ENCODE measurements around the gene IP6K1.

DNA sequence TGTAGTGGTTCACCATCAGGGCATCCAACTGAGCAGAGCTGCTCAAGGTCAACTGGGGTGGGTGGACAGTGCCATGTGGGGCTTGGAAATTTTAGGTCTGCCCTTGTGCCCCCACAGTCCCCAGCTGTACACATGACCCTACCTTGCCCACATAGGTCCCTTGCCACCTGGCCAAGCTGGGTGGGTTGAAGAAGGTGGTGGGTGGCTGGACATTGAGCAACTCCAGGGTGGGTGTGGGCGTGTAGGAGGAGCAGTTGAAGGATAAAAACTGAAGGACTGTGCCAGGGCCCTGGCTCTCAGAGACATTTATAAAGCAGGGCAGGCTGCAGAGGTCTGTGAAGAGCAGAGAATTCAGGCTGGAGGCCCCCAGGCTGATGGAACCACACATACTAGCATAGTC is 12.8 kb upstream of the IP6K1 start:
- TF ChIP-seq, protein P1, sequence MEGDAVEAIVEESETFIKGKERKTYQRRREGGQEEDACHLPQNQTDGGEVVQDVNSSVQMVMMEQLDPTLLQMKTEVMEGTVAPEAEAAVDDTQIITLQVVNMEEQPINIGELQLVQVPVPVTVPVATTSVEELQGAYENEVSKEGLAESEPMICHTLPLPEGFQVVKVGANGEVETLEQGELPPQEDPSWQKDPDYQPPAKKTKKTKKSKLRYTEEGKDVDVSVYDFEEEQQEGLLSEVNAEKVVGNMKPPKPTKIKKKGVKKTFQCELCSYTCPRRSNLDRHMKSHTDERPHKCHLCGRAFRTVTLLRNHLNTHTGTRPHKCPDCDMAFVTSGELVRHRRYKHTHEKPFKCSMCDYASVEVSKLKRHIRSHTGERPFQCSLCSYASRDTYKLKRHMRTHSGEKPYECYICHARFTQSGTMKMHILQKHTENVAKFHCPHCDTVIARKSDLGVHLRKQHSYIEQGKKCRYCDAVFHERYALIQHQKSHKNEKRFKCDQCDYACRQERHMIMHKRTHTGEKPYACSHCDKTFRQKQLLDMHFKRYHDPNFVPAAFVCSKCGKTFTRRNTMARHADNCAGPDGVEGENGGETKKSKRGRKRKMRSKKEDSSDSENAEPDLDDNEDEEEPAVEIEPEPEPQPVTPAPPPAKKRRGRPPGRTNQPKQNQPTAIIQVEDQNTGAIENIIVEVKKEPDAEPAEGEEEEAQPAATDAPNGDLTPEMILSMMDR (conservative IDR thresholded peaks at IDR 0.05; ENCODE audit: low read length), result no peak
- TF ChIP-seq EZH2phosphoT487 (IDR thresholded peaks at IDR 0.05; ENCODE audit: borderline replicate concordance, low read depth, low read length), result no peak
